Inferior parietal cortex (tissue), 1 donor: Measurements from ENCODE around the gene C2orf66.

Source experiments
- DNase-seq: peaks from one replicate; pipeline ENCODE4 v3.0.0-alpha.2; 2016; ENCODE audit errors: extremely low spot score

C2orf66 gene

GRCh38 chr2:196809260-196809659 lies at the start of gene C2orf66:
Gene C2orf66, minus strand, starts transcription at chr2:196809355. Its CDS starts 19 bp downstream, at chr2:196809336.
- DNase-seq, result no peak

- DNase-seq, result no peak
Measured at GRCh38 chr2:196854629-196855028, 45.5 kb upstream of the C2orf66 start.

GRCh38 chr2:196853301-196854087 lies 44.3 kb upstream of the C2orf66 start:
- DNase-seq, result no peak

- DNase-seq, result no peak
Measured at GRCh38 chr2:196851088-196851487, 41.9 kb upstream of the C2orf66 start.

DNA sequence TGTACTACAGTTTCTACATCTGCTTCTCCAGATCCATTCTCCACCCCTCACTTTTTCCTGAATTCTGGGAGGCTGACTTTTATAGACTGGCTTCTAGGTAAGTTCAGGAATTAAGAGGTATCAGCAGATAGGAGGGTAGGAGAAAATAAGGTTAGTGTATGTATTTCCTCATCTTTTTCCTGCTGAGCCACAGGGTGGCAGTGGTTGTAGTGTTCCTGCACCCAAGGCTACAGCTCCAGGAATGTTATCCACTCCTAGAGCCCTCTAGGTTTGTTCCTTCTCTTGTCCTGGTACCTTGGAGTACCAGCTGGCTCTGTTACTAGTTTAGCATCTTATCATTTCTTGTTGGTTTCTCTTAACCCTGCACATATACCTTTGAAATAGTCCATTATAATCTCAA lies 40.7 kb upstream of the C2orf66 start:
- peak; percentile 47 for DNase-seq

DNA sequence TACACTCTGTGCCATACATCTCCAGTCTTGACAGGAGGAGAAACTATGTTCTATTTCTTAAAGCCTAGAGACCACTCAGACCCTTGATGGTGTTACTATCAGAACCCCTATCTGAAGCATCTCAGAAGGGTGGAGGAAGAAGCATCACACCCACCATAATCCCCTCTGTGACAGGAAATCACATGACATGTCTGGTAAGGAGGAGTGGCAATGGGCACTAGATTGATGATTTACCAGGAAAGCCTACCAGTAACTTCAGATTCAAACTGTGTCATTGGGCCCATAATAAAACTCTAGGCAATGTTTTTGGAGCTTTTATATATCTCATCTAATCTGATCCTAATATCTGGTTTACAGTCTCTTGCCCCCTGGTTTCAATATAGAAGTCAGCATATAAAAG lies 37.1 kb upstream of the C2orf66 start:
- no peak for DNase-seq

DNA sequence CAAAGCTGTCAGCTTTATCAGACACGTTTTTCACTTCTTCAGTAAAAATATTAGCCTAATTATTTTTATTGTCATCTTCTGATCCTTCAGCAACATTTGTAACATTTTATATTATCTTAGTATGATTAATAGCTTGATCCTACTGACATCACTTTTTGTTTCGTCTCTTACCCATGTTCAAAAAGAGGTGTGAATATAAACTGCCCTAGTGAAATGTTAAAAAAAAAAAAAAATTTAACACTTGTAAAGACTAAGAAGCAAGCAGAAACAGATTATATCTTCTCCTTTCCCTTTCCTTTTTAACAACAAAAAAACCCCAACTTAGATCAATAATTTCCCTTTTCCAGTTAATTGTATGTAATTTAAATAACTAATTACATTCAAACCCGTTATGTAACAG lies 36.2 kb upstream of the C2orf66 start:
- DNase-seq, result no peak

DNA sequence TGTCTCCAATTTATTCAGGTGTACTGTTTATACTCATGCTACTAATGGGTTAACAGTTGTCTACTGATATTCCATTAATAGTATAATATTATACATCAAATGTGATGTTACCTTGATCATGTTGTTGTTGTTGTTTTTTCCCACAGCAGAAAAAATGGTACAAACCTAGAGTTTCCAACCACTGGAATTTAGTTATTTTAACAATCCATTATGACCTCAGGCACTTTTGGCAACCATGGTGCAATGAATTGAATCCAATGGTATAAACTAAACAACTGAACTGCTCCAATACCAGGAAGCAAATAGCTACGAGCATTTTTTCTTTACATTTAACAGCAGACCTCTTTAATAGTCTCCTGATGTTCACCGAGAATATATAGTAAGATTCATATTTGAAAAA lies 31.0 kb upstream of the C2orf66 start:
- DNase-seq, result no peak

DNA sequence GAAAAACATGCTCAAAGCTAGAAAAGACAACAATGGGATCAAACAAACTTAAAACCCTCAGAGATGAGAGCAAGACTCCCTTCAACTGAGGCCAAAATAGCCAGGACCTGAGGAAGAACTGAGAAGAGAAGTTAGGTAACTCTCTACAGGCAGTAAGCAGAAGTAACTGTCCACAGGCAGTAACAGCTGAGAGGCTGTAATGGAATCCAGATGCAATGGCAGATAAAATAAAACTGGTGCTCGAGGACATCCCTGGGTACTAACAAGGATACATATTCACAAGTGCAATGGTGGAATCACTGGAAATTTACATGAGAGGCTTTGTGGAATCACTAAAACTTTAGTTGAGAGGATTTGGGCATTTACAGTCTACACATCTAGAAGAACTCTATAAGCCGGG lies 30.4 kb upstream of the C2orf66 start:
- DNase-seq, result no peak

DNA sequence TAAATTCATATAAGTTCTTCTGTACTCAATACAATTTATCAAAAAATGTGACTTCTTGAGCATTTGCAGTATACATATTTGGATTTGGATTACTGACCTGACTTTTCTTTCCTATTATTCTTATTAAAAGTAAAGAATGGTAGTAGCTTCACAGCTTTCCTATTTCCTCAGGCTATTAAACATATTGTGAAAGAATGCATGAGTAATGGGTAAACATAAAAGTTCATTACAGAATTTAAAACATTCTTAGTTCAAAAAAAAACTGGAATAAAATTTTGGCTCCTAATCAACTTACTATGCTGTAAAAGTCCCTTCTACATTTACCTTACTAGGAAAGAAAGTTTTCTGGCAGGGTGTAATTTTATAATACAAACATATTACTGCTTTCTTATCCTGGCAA lies 27.3 kb upstream of the C2orf66 start:
- DNase-seq, result no peak

DNA sequence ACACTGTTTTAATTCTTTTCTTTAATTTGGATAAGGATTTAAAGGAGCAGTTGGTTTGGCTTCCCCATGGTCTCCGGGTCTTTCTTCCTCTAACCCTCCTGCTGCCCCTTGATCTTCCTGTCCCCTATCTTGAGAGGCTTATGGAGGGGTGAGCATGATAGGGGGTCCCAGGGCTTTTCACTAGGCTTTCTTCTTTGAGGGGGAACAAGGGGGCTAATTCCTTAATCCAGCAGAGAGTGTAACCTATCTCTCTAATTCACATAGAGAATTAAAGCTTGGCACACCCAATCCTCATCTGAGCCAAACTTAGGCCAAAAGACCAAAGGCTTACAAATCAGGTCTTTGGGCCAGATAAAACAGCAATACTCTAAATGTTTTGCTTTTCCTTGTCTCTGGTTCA lies 21.5 kb upstream of the C2orf66 start:
- no peak for DNase-seq

- no peak for DNase-seq
Measured at GRCh38 chr2:196827356-196827755, 18.2 kb upstream of the C2orf66 start.

- DNase-seq, result no peak
Measured at GRCh38 chr2:196823750-196824522, 14.8 kb upstream of the C2orf66 start.

- DNase-seq, result no peak
Measured at GRCh38 chr2:196821195-196821594, 12.0 kb upstream of the C2orf66 start.

- no peak for DNase-seq
Measured at GRCh38 chr2:196808083-196808665, 981 bp downstream of the C2orf66 start.

DNA sequence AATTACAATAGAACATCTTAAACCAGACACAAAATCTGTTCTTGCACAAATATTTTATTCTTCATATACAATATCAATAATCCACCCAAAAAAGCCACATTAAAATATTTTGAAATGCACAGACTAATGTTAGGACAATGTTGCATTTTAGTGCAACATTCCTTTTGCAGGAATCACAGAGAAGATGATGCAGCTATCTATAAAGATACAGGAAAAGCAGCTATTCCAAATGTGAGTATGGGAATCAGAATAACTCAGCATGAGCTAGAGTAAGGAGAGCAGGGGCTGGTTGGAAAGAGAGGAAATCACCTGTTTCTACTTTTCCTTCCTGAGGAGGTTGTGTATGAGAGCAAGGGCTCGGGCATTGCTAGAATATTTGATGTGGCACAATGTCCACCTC lies 4.8 kb downstream of the C2orf66 start:
- no peak for DNase-seq

GRCh38 chr2:196802401-196802800 lies 6.8 kb downstream of the C2orf66 start:
- no peak for DNase-seq

- DNase-seq, result no peak
Measured at GRCh38 chr2:196801674-196802261, 7.4 kb downstream of the C2orf66 start.

- DNase-seq, result no peak
Measured at GRCh38 chr2:196798980-196799379, 10.2 kb downstream of the C2orf66 start.

GRCh38 chr2:196792865-196793264 lies 16.3 kb downstream of the C2orf66 start:
- no peak for DNase-seq

DNA sequence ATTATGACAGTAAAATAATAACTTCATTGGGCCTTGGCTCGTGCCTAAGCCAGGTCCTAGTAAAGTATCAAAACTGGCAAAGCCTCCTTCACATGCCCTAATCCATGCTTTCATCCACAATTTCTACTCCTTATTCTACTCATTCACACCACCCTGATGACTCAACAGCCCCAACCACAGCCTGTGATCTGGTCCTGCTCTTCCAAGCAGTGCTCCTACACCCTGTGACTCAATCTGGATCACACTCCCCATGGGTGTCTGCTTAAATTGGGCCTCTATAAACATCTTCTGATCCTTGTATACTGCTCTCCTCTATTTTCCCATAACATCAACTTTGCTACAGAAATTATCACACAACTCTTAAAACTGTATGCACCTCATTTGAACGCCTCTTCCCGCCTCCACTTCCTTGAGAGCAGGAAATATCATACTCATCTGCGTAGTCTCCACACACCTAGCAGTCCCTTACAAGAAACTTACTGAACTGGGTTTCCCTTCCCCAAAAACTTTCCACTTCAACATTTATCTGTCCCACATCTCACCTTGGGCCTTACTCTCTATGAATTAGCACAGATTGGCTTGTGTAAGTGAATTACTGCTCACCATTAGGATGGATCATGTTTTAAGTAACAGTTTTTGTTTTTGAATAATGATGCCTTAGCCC lies 25.6 kb downstream of the C2orf66 start:
- no peak for DNase-seq

DNA sequence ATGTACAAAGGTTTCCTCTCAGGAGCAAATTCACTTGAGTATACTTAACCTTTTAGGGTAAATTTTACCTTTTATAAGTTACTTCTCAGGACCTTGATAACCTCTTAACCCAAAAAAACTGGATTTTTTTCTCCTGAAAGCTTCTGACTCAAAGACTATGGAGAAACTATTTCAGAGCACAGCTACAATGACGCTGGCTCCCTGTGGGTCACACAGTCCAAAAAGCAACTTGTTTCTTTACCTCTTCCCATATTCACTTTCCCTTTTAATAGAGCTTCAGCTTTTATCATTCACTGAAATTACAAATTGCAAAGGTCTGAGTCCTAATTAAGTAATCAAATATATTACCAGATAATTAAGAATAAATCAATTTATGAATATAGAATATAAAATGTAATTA lies 42.1 kb downstream of the C2orf66 start:
- DNase-seq, result no peak
